Measurements from ENCODE around the gene PBRM1. TPM values are rescaled to one million over a fixed set of nuclear protein-coding genes. Genes with fewer than 3 reads are reported as not detected.

Gene PBRM1
- total and polyA plus RNA-seq, 2 of the 13 experiments (the other 11 are each of a cell fraction or from before 2014, with no cell fraction given) = 10.9 to 33.2 TPM

- no peak for ATAC-seq
- Histone ChIP-seq H3K4me1 (ENCODE audit: insufficient read depth, low read length) (no peaks in the 10 kb centered on the region), H3K27ac (ENCODE audit: extremely low read length, insufficient read depth, low read length) (no peak overlapping the region), H3K79me2 (ENCODE audit: insufficient read depth, low read length) (no peaks in the 10 kb centered on the region), H4K20me1 (ENCODE audit: insufficient read depth, low read length) (no peaks in the 10 kb centered on the region), H3K4me3 (replicated peaks in 1 of 3; ENCODE audit: insufficient read depth in 1 of 3, low read depth in 2 of 3, low read length in 3 of 3) (no peak overlapping the region), H3K4me2 (ENCODE audit: low read depth, low read length) (no peak overlapping the region), H3K27me3 (ENCODE audit: control insufficient read depth in 1 of 2, insufficient read depth in 2 of 2, low read length in 2 of 2) (no peaks in the 10 kb centered on the region), H2AFZ (ENCODE audit: low read length) (no peak overlapping the region), H3K36me3 (replicated peaks in 1 of 2; ENCODE audit: control insufficient read depth in 1 of 2, insufficient read depth in 2 of 2, low read length in 2 of 2) (peaks cover 3 to 37% of the 10 kb centered on the region in 2 experiments; a peak in 4 of 5 replicates), H3K9me3 (ENCODE audit: low read length) (no peaks in the 10 kb centered on the region), H3K9ac (ENCODE audit: insufficient read depth, low read depth, low read length) (no peak overlapping the region)
- intact Hi-C loops (cut with micrococcal nuclease; ENCODE audit: unreplicated experiment) (no loop called here), in situ Hi-C loops (cut with HindIII; ENCODE audit: extremely low pct_ligation_motif_present, low pct_unique_long_range_greater_than_20kb) (no loop called here)
- no peak for FAIRE-seq
- CTCF ChIA-PET (ENCODE audit: low intra/inter-chr PET ratio, low total read pairs) = no interaction called here
- no TSS peak for BruUV-seq (replicated peaks)
- no peak for DNase-seq (ENCODE audit: low spot score)
- WGBS (ENCODE audit: low lambda C conversion rate) = 96% methylated on average over 3 of the region's 3 CpGs
- TF ChIP-seq TSC22D2 (CRISPR knock-in tag; IDR thresholded peaks at IDR 0.05; ENCODE audit: borderline replicate concordance) (no peak), SP140L (CRISPR knock-in tag; IDR thresholded peaks at IDR 0.05; ENCODE audit: borderline replicate concordance) (no peak), ZNF782 (CRISPR knock-in tag; IDR thresholded peaks at IDR 0.05; ENCODE audit: borderline replicate concordance) (no peak), ATRX (CRISPR knock-in tag; IDR thresholded peaks at IDR 0.05; ENCODE audit: borderline replicate concordance) (no peak), MXD3 (CRISPR knock-in tag; IDR thresholded peaks at IDR 0.05) (no peak), CENPT (CRISPR knock-in tag; IDR thresholded peaks at IDR 0.05; ENCODE audit: low read depth) (no peak), HHEX (CRISPR knock-in tag; IDR thresholded peaks at IDR 0.05) (no peak), SP2 (CRISPR knock-in tag; IDR thresholded peaks at IDR 0.05) (no peak), MXI1 (IDR thresholded peaks at IDR 0.05; ENCODE audit: borderline replicate concordance, low read depth, low read length) (no peak), JUNB (CRISPR knock-in tag; IDR thresholded peaks at IDR 0.05; ENCODE audit: borderline replicate concordance) (no peak), ZFX (CRISPR knock-in tag; IDR thresholded peaks at IDR 0.05; ENCODE audit: low read depth) (no peak), JARID2 (CRISPR knock-in tag; IDR thresholded peaks at IDR 0.05; ENCODE audit: insufficient replicate concordance) (no peak)
- TF ChIP-seq, protein P1, sequence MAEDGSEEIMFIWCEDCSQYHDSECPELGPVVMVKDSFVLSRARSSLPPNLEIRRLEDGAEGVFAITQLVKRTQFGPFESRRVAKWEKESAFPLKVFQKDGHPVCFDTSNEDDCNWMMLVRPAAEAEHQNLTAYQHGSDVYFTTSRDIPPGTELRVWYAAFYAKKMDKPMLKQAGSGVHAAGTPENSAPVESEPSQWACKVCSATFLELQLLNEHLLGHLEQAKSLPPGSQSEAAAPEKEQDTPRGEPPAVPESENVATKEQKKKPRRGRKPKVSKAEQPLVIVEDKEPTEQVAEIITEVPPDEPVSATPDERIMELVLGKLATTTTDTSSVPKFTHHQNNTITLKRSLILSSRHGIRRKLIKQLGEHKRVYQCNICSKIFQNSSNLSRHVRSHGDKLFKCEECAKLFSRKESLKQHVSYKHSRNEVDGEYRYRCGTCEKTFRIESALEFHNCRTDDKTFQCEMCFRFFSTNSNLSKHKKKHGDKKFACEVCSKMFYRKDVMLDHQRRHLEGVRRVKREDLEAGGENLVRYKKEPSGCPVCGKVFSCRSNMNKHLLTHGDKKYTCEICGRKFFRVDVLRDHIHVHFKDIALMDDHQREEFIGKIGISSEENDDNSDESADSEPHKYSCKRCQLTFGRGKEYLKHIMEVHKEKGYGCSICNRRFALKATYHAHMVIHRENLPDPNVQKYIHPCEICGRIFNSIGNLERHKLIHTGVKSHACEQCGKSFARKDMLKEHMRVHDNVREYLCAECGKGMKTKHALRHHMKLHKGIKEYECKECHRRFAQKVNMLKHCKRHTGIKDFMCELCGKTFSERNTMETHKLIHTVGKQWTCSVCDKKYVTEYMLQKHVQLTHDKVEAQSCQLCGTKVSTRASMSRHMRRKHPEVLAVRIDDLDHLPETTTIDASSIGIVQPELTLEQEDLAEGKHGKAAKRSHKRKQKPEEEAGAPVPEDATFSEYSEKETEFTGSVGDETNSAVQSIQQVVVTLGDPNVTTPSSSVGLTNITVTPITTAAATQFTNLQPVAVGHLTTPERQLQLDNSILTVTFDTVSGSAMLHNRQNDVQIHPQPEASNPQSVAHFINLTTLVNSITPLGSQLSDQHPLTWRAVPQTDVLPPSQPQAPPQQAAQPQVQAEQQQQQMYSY (CRISPR knock-in tag; IDR thresholded peaks at IDR 0.05) = no peak
- POLR2A ChIA-PET = no interaction called here
Observed at GRCh38 chr3:52633786-52634185, 51.9 kb downstream of the PBRM1 start.
